ENCODE data around the gene ZEB2.

- TF ChIP-seq, protein P1, sequence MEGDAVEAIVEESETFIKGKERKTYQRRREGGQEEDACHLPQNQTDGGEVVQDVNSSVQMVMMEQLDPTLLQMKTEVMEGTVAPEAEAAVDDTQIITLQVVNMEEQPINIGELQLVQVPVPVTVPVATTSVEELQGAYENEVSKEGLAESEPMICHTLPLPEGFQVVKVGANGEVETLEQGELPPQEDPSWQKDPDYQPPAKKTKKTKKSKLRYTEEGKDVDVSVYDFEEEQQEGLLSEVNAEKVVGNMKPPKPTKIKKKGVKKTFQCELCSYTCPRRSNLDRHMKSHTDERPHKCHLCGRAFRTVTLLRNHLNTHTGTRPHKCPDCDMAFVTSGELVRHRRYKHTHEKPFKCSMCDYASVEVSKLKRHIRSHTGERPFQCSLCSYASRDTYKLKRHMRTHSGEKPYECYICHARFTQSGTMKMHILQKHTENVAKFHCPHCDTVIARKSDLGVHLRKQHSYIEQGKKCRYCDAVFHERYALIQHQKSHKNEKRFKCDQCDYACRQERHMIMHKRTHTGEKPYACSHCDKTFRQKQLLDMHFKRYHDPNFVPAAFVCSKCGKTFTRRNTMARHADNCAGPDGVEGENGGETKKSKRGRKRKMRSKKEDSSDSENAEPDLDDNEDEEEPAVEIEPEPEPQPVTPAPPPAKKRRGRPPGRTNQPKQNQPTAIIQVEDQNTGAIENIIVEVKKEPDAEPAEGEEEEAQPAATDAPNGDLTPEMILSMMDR (IDR thresholded peaks at IDR 0.05): no peak
- no peak for TF ChIP-seq POLR2A (IDR thresholded peaks at IDR 0.05)
Observed at GRCh38 chr2:144361742-144362141, 158.2 kb downstream of the ZEB2 start.

Data from adrenal gland (tissue), 5 donors.